AG10803 (cell line): Measurements from ENCODE around the gene WSB1.

ENCODE experiments used
- DNase-seq: peaks from one replicate; pipeline ENCODE4 v3.0.0; 2010; ENCODE audit warnings: low read depth
- H3K4me3 ChIP-seq: 2 replicates; pipeline ENCODE4 v1.5.1; 2011; ENCODE audit warnings: mild to moderate bottlenecking, low read length, control low read depth
- CTCF ChIP-seq: conservative IDR thresholded peaks from 2 replicates; pipeline ENCODE4 v1.5.1; 2011; ENCODE audit warnings: mild to moderate bottlenecking, low read length, control low read depth, inconsistent platforms

The WSB1 gene

GRCh38 chr17:27290916-27291598 is 2.9 kb upstream of the WSB1 start:
- H3K4me3 ChIP-seq, result no peak overlapping the region
- DNase-seq, result no peak
- TF ChIP-seq CTCF, result no peak

GRCh38 chr17:27293359-27293897 is 486 bp upstream of the WSB1 start:
- H3K4me3 ChIP-seq, result peak overlapping the region; percentile 41
- TF ChIP-seq CTCF, result no peak
- DNase-seq, result no peak

GRCh38 chr17:27294689-27295630 is 1.0 kb downstream of the WSB1 start:
- no peak for TF ChIP-seq CTCF
- DNase-seq, result peak; percentile 84
- H3K4me3 ChIP-seq, result peak overlapping the region; percentile 96

- no peak for TF ChIP-seq CTCF
- DNase-seq, result no peak
- peak overlapping the region; percentile 96 for H3K4me3 ChIP-seq
Observed at GRCh38 chr17:27295945-27296344, 2.0 kb downstream of the WSB1 start.

DNA sequence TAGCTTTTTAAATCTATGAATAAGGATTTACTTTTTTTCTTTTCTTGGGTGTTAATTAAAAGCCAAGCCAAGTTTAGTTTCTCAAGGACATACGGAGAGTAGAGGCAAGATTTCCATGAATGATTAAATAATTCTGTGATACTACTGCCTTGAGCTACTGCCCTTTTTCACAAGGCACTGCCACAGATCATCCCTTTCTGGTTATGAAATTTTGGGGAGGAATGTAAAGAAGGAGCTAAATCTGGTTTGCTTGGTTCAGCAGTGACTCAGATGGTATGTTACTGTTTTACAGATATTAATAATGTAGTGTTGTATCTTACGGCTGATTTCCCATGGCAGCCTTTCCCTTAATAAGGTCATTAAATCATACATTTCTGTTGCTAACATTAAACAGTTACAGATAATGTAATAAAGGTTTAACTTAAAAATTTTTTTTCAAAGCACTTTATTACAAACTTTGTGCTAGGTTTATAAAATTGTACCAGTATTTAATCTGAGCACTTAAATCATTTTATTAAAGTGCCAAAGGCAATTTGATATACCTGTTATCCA is 2.6 kb downstream of the WSB1 start:
- H3K4me3 ChIP-seq, result peak overlapping the region; percentile 96
- peak; percentile 85 for DNase-seq
- no peak for TF ChIP-seq CTCF

DNA sequence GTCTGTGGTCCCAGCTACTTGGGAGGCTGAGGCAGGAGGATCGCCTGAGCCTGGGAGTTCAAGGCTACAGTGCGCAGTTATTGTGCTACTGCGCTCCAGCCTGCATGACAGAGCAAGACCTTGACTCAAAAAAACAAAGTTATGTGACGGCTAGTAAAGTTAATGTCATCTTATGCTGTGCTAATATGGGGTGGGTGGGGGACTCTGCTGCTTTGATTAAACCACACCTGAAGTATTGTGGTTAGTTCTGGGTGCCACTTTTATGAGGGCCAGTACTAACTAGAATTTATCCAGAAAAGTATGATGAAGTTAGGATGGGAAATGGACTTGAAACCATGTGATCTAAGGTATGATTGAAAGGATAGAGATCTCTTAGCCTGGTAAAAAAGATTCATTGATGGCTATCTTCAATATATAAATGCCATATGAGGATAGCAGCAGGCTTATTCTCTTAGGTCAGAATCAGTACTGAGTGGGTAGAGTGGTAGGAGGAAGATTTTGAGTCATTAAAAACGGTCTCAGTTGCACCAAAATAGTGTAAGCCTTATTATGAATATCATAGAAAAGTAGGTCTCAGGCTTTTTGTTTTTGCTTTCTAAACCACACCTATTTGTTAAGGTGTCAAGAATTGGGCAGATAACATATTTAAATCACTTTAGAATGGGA is 5.6 kb downstream of the WSB1 start:
- no peak for TF ChIP-seq CTCF
- no peak overlapping the region for H3K4me3 ChIP-seq
- DNase-seq, result no peak
